ENCODE measurements around the gene HDAC1.

DNA sequence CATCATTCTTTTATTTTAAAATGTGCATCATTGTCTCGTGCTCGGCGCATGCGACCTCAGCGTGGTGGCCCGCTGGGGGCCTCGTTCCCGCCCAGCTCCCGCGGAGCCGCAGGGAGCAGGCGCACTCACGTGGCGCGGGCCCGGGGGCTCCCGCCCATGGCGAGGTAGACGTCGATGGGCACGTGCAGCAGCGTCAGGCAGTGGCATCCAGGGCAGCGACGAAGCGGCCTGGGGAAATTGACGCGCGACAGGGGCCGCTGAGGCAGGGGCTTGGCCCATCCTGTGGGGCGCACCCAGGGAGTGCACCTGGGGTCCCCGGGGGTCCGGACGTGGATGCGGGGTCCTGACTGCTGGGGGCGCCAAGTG lies 69.4 kb downstream of the HDAC1 start:
- TF ChIP-seq, protein P1, sequence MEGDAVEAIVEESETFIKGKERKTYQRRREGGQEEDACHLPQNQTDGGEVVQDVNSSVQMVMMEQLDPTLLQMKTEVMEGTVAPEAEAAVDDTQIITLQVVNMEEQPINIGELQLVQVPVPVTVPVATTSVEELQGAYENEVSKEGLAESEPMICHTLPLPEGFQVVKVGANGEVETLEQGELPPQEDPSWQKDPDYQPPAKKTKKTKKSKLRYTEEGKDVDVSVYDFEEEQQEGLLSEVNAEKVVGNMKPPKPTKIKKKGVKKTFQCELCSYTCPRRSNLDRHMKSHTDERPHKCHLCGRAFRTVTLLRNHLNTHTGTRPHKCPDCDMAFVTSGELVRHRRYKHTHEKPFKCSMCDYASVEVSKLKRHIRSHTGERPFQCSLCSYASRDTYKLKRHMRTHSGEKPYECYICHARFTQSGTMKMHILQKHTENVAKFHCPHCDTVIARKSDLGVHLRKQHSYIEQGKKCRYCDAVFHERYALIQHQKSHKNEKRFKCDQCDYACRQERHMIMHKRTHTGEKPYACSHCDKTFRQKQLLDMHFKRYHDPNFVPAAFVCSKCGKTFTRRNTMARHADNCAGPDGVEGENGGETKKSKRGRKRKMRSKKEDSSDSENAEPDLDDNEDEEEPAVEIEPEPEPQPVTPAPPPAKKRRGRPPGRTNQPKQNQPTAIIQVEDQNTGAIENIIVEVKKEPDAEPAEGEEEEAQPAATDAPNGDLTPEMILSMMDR (IDR thresholded peaks at IDR 0.05; ENCODE audit: insufficient read depth, low read length, poor library complexity, severe bottlenecking): no peak
- TF ChIP-seq EZH2phosphoT487 (conservative IDR thresholded peaks at IDR 0.05; ENCODE audit: low read length): no peak
